ENCODE results near the gene ID1. TPM values are rescaled to one million over a fixed set of nuclear protein-coding genes. Genes with fewer than 3 reads are reported as not detected.
A peak's percentile ranks its signal among the peaks of the same experiment; 100 is the strongest.

The ID1 gene
- total and polyA plus RNA-seq, 2 of the 13 experiments (the other 11 are each of a cell fraction or from before 2014, with no cell fraction given): 320 to 419 TPM

GRCh38 chr20:31603822-31604566 lies 1.1 kb upstream of the ID1 start (continued):
- TF ChIP-seq BCLAF1 (IDR thresholded peaks at IDR 0.05) (no peak), CEBPZ (IDR thresholded peaks at IDR 0.05; ENCODE audit: low read length) (no peak), FOXP1 (IDR thresholded peaks at IDR 0.05) (no peak), FOXP1 (CRISPR knock-in tag; IDR thresholded peaks at IDR 0.05) (peak; percentile 69; the same call in 1 of the 2 replicates), SP140L (CRISPR knock-in tag; IDR thresholded peaks at IDR 0.05; ENCODE audit: borderline replicate concordance) (peak; percentile 83; the same call in 1 of the 2 replicates), IRF9 (CRISPR knock-in tag; IDR thresholded peaks at IDR 0.05; ENCODE audit: borderline replicate concordance) (peak; percentile 87), RFX5 (IDR thresholded peaks at IDR 0.05; ENCODE audit: low read depth, low read length) (peak; percentile 91), ZUFSP (CRISPR knock-in tag; IDR thresholded peaks at IDR 0.05; ENCODE audit: borderline replicate concordance) (no peak), ZNF577 (CRISPR knock-in tag; IDR thresholded peaks at IDR 0.05; ENCODE audit: borderline replicate concordance, low read depth) (no peak), NCOR1 (IDR thresholded peaks at IDR 0.05; ENCODE audit: borderline replicate concordance, low read length) (peak; percentile 92), POLR2AphosphoS5 (IDR thresholded peaks at IDR 0.05; ENCODE audit: low read depth, low read length) (peak; percentile 90), IKZF4 (CRISPR knock-in tag; IDR thresholded peaks at IDR 0.05; ENCODE audit: borderline replicate concordance, low read depth, not compliant biosample characterization) (no peak), TEAD3 (CRISPR knock-in tag; optimal IDR thresholded peaks at IDR 0.05; ENCODE audit: borderline replicate concordance) (peak; percentile 98), REL (CRISPR knock-in tag; conservative IDR thresholded peaks at IDR 0.05) (no peak), ZNF878 (CRISPR knock-in tag; IDR thresholded peaks at IDR 0.05) (peak; percentile 33), NR0B2 (CRISPR knock-in tag; IDR thresholded peaks at IDR 0.05) (peak; percentile 79; the same call in 1 of the 2 replicates), JDP2 (CRISPR knock-in tag; IDR thresholded peaks at IDR 0.05; ENCODE audit: borderline replicate concordance) (peak; percentile 16; the same call in 1 of the 2 replicates), MYPOP (CRISPR knock-in tag; IDR thresholded peaks at IDR 0.05) (peak; percentile 77; the same call in 1 of the 2 replicates)

Data from HepG2 (cell line).